ENCODE results near the gene NECTIN2.

DNA sequence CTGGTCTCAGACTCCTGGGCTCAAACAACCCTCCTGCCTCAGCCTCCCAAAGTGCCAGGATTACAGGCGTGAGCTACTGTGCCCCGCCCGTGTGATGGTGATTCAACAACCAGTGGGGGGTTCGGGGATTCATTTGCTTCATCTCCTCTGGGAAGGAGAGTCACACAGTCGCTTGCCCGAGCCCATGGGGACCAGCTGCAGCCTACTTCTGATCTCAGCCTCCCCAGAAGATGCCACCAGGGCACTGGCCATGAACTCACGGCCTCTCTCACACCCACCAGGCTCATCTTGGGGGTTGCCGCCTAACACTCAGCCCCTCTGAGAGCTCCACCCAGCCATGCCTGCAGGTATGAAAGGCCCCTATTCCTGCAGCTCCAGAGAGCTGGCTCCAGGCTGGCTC is 51.7 kb downstream of the NECTIN2 start:
- no peak for TF ChIP-seq SP1 (IDR thresholded peaks at IDR 0.05)
- TF ChIP-seq, protein P1, sequence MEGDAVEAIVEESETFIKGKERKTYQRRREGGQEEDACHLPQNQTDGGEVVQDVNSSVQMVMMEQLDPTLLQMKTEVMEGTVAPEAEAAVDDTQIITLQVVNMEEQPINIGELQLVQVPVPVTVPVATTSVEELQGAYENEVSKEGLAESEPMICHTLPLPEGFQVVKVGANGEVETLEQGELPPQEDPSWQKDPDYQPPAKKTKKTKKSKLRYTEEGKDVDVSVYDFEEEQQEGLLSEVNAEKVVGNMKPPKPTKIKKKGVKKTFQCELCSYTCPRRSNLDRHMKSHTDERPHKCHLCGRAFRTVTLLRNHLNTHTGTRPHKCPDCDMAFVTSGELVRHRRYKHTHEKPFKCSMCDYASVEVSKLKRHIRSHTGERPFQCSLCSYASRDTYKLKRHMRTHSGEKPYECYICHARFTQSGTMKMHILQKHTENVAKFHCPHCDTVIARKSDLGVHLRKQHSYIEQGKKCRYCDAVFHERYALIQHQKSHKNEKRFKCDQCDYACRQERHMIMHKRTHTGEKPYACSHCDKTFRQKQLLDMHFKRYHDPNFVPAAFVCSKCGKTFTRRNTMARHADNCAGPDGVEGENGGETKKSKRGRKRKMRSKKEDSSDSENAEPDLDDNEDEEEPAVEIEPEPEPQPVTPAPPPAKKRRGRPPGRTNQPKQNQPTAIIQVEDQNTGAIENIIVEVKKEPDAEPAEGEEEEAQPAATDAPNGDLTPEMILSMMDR (IDR thresholded peaks at IDR 0.05; ENCODE audit: low read depth, low read length, missing input control), result no peak
- no peak for TF ChIP-seq TAF1 (conservative IDR thresholded peaks at IDR 0.05)
- TF ChIP-seq RAD21 (IDR thresholded peaks at IDR 0.05), result no peak
- TF ChIP-seq, protein P2, sequence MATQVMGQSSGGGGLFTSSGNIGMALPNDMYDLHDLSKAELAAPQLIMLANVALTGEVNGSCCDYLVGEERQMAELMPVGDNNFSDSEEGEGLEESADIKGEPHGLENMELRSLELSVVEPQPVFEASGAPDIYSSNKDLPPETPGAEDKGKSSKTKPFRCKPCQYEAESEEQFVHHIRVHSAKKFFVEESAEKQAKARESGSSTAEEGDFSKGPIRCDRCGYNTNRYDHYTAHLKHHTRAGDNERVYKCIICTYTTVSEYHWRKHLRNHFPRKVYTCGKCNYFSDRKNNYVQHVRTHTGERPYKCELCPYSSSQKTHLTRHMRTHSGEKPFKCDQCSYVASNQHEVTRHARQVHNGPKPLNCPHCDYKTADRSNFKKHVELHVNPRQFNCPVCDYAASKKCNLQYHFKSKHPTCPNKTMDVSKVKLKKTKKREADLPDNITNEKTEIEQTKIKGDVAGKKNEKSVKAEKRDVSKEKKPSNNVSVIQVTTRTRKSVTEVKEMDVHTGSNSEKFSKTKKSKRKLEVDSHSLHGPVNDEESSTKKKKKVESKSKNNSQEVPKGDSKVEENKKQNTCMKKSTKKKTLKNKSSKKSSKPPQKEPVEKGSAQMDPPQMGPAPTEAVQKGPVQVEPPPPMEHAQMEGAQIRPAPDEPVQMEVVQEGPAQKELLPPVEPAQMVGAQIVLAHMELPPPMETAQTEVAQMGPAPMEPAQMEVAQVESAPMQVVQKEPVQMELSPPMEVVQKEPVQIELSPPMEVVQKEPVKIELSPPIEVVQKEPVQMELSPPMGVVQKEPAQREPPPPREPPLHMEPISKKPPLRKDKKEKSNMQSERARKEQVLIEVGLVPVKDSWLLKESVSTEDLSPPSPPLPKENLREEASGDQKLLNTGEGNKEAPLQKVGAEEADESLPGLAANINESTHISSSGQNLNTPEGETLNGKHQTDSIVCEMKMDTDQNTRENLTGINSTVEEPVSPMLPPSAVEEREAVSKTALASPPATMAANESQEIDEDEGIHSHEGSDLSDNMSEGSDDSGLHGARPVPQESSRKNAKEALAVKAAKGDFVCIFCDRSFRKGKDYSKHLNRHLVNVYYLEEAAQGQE (IDR thresholded peaks at IDR 0.05), result no peak
- TF ChIP-seq GABPA (IDR thresholded peaks at IDR 0.05 in 1 of 2, conservative IDR thresholded peaks at IDR 0.05 in 1 of 2), result no peak
- TF ChIP-seq HNF4G (IDR thresholded peaks at IDR 0.05), result no peak
- no peak for TF ChIP-seq YY1 (IDR thresholded peaks at IDR 0.05)

All from liver (tissue), 3 donors.